Forelimb muscle (tissue), 1 donor: ENCODE measurements around the gene PCSK9. TPM values are rescaled to one million over a fixed set of nuclear protein-coding genes. Genes with fewer than 3 reads are reported as not detected.
"Not testable (repeated sequence)": the region's sequence is repeated elsewhere in the genome, so short reads cannot be mapped to it uniquely, and the experiment has no call there.

Experiments
- DNase-seq: peaks from one replicate; pipeline ENCODE4 v3.0.0-alpha.2; 2013; ENCODE audit warnings: low read depth
- polyA plus RNA-seq: library from polyadenylated mRNA; unstranded; fragments of 120-200 nt; gene quantifications from one replicate; pipeline ENCODE4 v1.2.1, GENCODE V29; 2013; ENCODE audit not compliant: insufficient read length

Gene PCSK9
- polyA plus RNA-seq, 1 donor, result 3.9 TPM

DNA sequence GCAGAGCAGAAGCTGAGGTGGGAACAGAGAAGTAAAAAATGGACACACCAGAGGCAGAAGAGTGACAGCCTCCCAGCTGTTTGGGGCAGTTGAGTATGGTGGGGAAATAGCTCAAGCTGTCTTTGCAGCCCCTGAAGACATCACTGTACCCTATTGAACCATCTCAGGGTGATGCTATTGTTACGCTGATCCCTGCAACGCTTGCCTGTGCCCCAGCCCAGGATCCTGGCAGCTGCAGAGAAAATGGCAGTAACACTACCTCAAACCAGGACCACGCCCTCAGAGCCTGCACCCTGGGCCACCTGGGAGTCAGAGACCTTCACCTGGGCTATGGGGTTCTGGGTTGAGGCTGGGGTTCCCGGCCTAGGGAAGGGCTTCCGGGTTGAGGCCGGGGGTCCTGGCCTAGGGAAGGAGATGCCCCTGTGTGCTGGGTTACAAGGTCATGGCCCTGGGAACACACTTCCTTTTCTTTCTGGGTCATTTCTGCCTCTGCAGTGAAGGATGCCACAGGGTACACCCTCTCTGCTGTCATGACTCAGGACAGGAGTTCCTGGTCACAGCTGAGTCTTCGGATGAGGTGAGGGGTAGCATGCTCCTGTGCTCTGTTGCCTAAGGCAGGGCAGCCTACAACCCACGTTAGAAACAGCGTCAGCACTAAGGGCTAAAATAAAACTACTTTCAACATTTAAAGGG, 29.0 kb upstream of the PCSK9 start:
- no peak for DNase-seq

DNA sequence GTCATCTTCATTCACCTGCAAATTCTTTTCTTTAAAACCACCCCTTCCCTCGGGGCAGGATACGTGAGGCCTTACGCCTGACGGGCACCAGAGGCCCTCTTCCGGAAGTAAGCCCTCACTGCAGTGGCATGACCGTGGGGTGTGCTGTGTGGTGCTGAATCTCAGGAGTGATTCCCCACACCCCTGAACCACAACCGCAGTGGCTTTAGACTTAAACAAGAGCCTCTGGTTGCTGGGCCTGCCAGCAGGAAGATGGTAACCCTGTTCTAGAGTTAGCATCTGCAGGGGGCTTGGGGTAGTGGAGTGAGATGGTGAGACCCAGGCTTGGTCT, 28.5 kb upstream of the PCSK9 start:
- no peak for DNase-seq

- DNase-seq, result no peak
Observed at GRCh38 chr1:55012661-55013060, 26.7 kb upstream of the PCSK9 start.

GRCh38 chr1:55015123-55015522, 24.2 kb upstream of the PCSK9 start:
- no peak for DNase-seq

DNA sequence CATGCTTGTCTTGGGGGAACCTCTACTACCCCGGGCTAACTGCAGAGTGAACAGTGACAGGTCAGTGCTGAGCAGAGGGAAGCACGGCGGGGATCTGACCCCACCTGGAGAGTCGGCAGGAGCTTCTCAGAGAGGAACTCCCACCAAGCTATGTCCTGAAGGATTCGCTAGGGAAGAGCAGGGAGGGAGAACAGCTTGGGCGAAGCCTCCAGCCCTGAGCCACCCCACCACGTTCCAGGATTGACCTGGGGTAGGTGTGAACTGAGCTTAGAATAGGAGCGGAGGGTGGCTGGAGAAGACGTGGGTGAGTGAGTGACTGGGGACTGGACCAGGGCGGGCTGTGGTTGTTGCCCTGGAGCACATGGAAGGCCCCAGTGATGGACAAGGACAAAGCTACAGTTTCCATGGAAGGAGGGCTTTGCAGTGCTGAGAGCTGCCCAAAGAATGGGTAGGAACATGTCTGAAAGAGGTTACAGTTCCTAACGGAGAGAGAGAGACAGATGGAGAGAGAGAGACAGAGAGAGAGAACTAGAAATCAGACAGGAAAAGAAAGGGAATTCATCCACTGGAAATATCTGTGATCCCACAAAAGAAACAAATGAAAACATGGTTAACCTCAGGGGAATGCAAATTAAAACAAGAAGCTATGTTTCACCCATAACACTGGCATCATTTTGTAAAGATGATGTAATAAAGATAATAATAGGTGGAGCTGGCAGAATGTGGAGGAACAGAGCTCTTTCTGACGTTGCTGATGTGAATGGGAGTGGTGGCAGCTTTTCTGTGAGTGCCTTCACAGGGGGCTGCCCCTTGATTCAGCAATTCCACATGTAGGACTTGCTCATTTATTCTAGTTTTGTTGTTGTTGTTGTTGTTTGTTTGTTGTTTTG, 23.4 kb upstream of the PCSK9 start:
- no peak for DNase-seq

DNA sequence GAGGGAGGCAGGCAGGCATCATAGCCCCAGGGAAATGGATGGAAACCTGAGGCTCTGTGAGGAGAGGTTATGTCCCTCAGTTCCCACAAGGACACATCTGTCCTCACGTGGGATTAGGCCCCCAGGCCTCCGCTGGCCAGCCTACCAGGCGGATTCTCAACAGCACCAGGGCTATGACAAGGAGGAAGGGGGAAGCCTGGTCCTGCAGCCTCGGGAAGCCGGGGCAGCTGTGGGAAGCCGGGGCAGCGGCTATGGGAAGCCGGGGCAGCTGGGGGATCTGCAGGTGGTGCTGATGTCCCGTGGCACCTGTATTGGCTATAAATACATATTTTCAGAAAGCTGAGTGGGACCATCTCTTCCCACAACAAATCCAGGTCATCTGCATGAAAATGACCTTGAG, 21.0 kb upstream of the PCSK9 start:
- DNase-seq, result no peak

DNA sequence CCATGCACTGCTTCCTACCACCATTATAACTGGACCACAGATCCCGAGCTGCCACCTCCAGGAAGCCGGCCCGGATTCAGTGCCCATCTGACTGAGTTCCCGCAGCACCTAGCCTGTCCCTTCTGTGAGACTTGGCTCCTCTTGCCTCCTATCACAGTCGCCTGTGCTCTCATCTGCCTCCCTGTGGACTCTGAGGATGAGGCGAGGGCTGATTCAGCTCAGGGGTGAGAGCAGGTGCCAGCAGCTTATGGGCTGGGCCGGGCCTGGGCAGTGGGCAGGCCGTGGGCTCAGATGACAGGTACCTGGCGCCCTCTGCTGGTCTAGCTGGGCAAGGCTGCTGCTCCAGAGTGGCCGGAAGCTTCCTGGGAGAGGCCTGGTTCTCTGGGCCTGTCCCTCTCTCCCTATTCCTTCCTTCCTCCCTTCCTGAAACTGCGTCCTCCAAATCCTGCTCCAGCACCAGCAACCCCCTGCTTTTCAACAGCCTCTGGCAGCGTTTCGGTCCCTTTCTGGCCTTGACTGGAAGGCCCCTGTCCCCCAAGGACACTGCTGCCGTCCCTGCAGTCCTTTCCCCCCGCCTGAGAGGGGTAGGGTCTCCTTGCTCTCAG, 17.3 kb upstream of the PCSK9 start:
- peak; percentile 11 for DNase-seq

GRCh38 chr1:55024163-55024562, 15.2 kb upstream of the PCSK9 start:
- DNase-seq, result not testable (repeated sequence)

DNA sequence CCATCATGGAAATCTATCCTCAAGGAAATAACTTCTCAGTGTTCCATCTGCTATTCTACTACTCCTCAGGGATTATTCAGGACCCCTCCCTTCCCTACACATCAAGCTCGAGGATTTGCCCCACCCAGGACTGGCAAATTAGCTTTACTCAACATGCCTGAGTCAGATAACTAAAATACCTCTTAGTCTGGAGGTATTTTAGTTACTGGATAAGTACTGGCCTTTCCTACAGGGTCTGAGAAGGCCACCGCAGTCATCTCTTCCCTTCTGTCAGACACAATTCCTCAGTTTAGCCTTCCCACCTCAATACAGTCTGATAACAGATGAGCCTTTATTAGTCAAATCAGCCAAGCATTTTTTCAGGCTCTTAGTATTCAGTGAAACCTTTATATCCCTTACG, 12.7 kb upstream of the PCSK9 start:
- DNase-seq, result not testable (repeated sequence)

DNA sequence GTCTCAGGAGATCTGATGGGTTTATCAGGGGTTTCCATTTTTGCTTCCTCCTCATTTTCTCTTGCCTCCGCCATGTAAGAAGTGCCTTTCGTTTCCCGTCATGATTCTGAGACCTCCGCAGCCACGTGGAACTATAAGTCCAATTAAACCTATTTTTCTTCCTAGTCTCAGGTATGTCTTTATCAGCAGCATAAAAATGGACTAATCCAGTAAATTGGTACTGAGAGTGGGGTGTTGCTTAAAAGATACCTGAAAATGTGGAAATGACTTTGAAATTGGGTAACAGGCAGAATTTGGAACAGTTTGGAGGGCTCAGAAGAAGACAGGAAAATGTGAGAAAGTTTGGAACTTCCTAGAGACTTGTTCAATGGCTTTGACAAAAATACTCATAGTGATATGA, 8.2 kb upstream of the PCSK9 start:
- DNase-seq, result not testable (repeated sequence)

GRCh38 chr1:55033265-55033614, 6.1 kb upstream of the PCSK9 start:
- no peak for DNase-seq

DNA sequence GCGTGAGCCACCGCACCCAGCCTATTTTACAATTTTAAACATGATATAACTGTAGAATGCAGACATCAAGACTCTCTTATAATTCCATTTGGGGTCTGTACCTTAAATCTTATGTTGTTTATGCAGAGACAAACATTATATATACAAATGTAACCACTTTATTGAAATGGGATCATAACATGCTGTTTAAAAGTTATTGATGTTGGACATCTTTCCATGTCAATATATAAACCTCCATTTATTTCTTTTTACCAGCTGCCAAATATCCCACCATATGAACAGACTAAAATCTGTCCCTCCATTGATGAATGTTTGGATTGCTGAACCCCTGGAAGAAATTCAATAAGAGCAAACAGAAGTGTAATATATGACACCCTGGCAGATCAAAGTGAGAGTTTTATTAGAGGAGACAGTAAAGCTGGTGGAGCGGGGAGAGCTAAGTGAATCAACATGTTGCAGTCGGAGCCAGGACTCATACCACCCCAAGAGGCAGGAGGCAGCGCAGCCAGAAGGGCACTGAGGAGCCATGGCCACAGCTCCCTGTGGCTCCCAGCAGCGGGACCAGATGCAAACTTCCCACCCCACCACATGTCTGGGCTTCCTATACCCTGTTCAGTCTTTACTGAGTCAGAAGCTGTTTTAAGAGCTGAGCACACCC, 4.7 kb upstream of the PCSK9 start:
- DNase-seq, result no peak

- no peak for DNase-seq
Observed at GRCh38 chr1:55035904-55036303, 3.4 kb upstream of the PCSK9 start.

GRCh38 chr1:55037733-55038551, 1.4 kb upstream of the PCSK9 start:
- no peak for DNase-seq

GRCh38 chr1:55038552-55038838, 853 bp upstream of the PCSK9 start:
- DNase-seq, result no peak

- no peak for DNase-seq
Observed at GRCh38 chr1:55038974-55039341, 390 bp upstream of the PCSK9 start.

GRCh38 chr1:55040083-55040932, 960 bp downstream of the PCSK9 start:
- DNase-seq, result no peak

- DNase-seq, result no peak
Observed at GRCh38 chr1:55040933-55041494, 1.7 kb downstream of the PCSK9 start.

DNA sequence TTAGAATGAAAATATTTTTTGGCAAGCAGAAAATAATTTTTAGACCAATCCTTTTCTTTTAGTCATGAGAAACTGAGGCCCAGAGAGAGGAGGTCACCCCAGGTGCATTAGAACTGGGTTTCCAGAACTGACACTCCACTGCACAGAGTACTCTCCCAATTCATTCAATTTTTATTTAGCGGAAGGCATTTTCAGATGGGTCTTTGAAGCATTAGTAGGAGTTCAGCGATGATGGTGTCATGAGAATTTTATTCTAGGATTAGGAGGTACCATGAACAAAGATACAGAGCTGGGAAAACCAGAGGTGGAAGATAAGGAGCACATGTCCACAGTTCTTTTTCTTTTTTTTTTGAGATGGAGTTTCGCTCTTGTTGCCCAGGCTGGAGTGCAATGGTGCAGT, 2.3 kb downstream of the PCSK9 start:
- no peak for DNase-seq

GRCh38 chr1:55043011-55043410, 3.7 kb downstream of the PCSK9 start:
- DNase-seq, result no peak

DNA sequence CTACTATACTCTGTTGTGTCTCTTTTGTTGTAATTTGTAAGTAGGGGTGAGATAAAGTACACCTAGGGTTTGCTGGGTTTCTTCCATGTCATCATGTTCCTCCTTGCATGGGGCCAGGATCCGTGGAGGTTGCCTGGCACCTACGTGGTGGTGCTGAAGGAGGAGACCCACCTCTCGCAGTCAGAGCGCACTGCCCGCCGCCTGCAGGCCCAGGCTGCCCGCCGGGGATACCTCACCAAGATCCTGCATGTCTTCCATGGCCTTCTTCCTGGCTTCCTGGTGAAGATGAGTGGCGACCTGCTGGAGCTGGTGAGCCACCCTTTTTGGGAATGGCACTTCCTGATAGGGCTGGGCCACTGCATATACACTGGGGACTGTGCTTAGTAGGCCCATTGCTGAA, 4.4 kb downstream of the PCSK9 start:
- no peak for DNase-seq
